ENCODE measurements around the gene ADH4. TPM values are rescaled to one million over a fixed set of nuclear protein-coding genes. Genes with fewer than 3 reads are reported as not detected.

ADH4 gene
- total RNA-seq, 1 experiment from 2014 or later, result 0.11 TPM

- Mint-ChIP-seq H3K4me1 (no peaks in the 10 kb centered on the region), H3K36me3 (peaks cover 25% of the 10 kb centered on the region), H3K4me3 (no peak overlapping the region), H3K9me3 (peaks cover 44% of the 10 kb centered on the region), H3K27ac (no peak overlapping the region), H3K27me3 (ENCODE audit: low read depth) (no peaks in the 10 kb centered on the region; the same call in 1 of the 2 replicates)
- ATAC-seq, result no peak
- CTCF ChIA-PET, result interaction anchor here (1.5 kb wide), 1 partner anchor 282 kb away, joined by 4 read pairs; no protein-coding TSS in a partner anchor
- DNase-seq (ENCODE audit: low spot score), result no peak
- TF ChIP-seq, protein P1, sequence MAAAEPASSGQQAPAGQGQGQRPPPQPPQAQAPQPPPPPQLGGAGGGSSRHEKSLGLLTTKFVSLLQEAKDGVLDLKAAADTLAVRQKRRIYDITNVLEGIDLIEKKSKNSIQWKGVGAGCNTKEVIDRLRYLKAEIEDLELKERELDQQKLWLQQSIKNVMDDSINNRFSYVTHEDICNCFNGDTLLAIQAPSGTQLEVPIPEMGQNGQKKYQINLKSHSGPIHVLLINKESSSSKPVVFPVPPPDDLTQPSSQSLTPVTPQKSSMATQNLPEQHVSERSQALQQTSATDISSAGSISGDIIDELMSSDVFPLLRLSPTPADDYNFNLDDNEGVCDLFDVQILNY (CRISPR knock-in tag; IDR thresholded peaks at IDR 0.05), result no peak
- TF ChIP-seq, protein P2, sequence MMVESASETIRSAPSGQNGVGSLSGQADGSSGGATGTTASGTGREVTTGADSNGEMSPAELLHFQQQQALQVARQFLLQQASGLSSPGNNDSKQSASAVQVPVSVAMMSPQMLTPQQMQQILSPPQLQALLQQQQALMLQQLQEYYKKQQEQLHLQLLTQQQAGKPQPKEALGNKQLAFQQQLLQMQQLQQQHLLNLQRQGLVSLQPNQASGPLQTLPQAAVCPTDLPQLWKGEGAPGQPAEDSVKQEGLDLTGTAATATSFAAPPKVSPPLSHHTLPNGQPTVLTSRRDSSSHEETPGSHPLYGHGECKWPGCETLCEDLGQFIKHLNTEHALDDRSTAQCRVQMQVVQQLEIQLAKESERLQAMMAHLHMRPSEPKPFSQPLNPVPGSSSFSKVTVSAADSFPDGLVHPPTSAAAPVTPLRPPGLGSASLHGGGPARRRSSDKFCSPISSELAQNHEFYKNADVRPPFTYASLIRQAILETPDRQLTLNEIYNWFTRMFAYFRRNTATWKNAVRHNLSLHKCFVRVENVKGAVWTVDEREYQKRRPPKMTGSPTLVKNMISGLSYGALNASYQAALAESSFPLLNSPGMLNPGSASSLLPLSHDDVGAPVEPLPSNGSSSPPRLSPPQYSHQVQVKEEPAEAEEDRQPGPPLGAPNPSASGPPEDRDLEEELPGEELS (CRISPR knock-in tag; IDR thresholded peaks at IDR 0.05), result no peak
- TF ChIP-seq ZMAT4 (CRISPR knock-in tag; IDR thresholded peaks at IDR 0.05) (no peak), PRRX2 (CRISPR knock-in tag; IDR thresholded peaks at IDR 0.05) (no peak), ATF2 (CRISPR knock-in tag; IDR thresholded peaks at IDR 0.05; ENCODE audit: borderline replicate concordance, low read depth) (no peak), ETV6 (CRISPR knock-in tag; IDR thresholded peaks at IDR 0.05) (no peak), CBFB (CRISPR knock-in tag; IDR thresholded peaks at IDR 0.05; ENCODE audit: low read depth) (no peak), USF1 (CRISPR knock-in tag; IDR thresholded peaks at IDR 0.05) (no peak), CREM (CRISPR knock-in tag; IDR thresholded peaks at IDR 0.05) (no peak)
- POLR2A ChIA-PET, result no interaction called here
These were observed 36.4 kb upstream of the ADH4 start for GRCh38 chr4:99180382-99181070.

GRCh38 chr4:99179626-99180025 lies 35.5 kb upstream of the ADH4 start:
- H3K9me3 Mint-ChIP-seq, result peaks cover 41% of the 10 kb centered on the region
- no peaks in the 10 kb centered on the region for H3K4me1 Mint-ChIP-seq
- TF ChIP-seq, protein P1 (CRISPR knock-in tag; IDR thresholded peaks at IDR 0.05), result no peak
- TF ChIP-seq GRHL2 (CRISPR knock-in tag; IDR thresholded peaks at IDR 0.05; ENCODE audit: insufficient replicate concordance, severe bottlenecking), result no peak
- no peak overlapping the region for H3K4me3 Mint-ChIP-seq
- ATAC-seq, result no peak
- peaks cover 6% of the 10 kb centered on the region; the same call in 1 of the 2 replicates for H3K27me3 Mint-ChIP-seq (ENCODE audit: low read depth)
- peaks cover 24% of the 10 kb centered on the region for H3K36me3 Mint-ChIP-seq
- H3K27ac Mint-ChIP-seq, result no peak overlapping the region
- ChIA-PET CTCF (interaction anchor here (1.5 kb wide), 1 partner anchor 283 kb away, joined by 4 read pairs; no protein-coding TSS in a partner anchor), POLR2A (interaction anchor here (0.6 kb wide), 1 partner anchor 264 kb away, joined by 3 read pairs; no protein-coding TSS in a partner anchor)
- no peak for DNase-seq (ENCODE audit: low spot score)

GRCh38 chr4:99179178-99179577 lies 35.1 kb upstream of the ADH4 start:
- ATAC-seq (no peak), DNase-seq (ENCODE audit: low spot score) (no peak)
- Mint-ChIP-seq H3K27me3 (ENCODE audit: low read depth) (peaks cover 6% of the 10 kb centered on the region; the same call in 1 of the 2 replicates), H3K4me3 (no peak overlapping the region), H3K9me3 (peaks cover 36% of the 10 kb centered on the region), H3K36me3 (peaks cover 22% of the 10 kb centered on the region), H3K4me1 (no peaks in the 10 kb centered on the region), H3K27ac (no peak overlapping the region)
- TF ChIP-seq, protein P3, sequence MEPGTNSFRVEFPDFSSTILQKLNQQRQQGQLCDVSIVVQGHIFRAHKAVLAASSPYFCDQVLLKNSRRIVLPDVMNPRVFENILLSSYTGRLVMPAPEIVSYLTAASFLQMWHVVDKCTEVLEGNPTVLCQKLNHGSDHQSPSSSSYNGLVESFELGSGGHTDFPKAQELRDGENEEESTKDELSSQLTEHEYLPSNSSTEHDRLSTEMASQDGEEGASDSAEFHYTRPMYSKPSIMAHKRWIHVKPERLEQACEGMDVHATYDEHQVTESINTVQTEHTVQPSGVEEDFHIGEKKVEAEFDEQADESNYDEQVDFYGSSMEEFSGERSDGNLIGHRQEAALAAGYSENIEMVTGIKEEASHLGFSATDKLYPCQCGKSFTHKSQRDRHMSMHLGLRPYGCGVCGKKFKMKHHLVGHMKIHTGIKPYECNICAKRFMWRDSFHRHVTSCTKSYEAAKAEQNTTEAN (CRISPR knock-in tag; IDR thresholded peaks at IDR 0.05), result no peak
- no peak for TF ChIP-seq ZNF671 (CRISPR knock-in tag; IDR thresholded peaks at IDR 0.05)
- ChIA-PET CTCF (no interaction called here), POLR2A (interaction anchor here (0.6 kb wide), 1 partner anchor 263 kb away, joined by 3 read pairs; no protein-coding TSS in a partner anchor)
